ENCODE results near the gene NDRG2.

DNA sequence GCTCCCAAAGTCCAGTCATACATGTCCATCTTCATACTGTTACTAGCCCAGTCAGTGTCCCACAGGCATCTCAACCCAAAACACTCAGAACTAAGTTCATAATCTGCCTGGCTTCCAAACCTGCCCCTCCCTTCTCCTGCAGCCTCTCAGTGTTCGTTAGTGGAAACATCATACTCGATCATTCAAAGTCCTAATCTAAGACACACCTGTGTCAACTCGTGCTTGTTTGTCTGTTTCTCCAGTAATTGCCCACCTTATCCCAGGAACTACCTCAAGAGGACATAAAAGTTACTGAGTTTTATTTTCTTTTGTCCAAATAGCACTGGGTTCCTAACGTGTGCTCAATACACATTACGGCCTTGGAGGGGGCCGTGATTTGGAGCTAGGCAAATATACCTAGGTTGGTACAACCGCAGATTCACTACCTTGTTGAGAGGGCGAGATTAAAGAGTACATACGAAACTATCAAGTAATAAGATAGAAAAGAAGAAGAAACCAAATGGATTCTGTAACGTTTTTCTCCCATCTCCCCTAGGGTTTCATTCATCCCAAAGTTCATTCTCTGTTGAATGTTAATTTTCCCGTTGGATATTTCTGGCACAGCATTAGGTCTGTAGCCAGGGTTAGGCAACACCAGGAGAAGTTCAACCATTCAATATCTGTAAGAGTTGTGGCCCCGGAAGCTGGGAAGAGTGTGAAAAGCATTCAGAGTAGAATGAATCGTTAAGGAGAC is 35.9 kb upstream of the NDRG2 start:
- TF ChIP-seq HNRNPH1 (optimal IDR thresholded peaks at IDR 0.05; ENCODE audit: low read depth, low read length) (no peak), DPF2 (IDR thresholded peaks at IDR 0.05) (no peak), GTF3C2 (IDR thresholded peaks at IDR 0.05; ENCODE audit: borderline replicate concordance, extremely low read depth, insufficient read length) (no peak)

Measured in K562 (cell line).